A673 (cell line): Measurements from ENCODE around the gene DMD. TPM values are rescaled to one million over a fixed set of nuclear protein-coding genes. Genes with fewer than 3 reads are reported as not detected.

ENCODE experiments used
- BruUV-seq: library from RNA; stranded (reverse); fragments of 400-500 nt; replicated peaks from 2 replicates; lab custom pipeline; 2021; lab: Mats Ljungman, UMichigan
- CTCF ChIA-PET: fragments of 300-600 bp; sonication (Branson Sonifier 250); formaldehyde crosslinking; loops from one replicate; lab custom pipeline; 2022; ENCODE audit warnings: antibody characterized with exemption; lab: Charles Lee
- POLR2A ChIA-PET: fragments of 300-600 bp; sonication (Branson Sonifier 250); formaldehyde crosslinking; loops from one replicate; lab custom pipeline; 2022; ENCODE audit warnings: antibody characterized with exemption; ENCODE audit not compliant: low non-redundant PET; lab: Charles Lee
- DNase-seq: peaks from one replicate; pipeline ENCODE4 v3.0.0-alpha.2; 2015; ENCODE audit warnings: low spot score
- H3K27ac ChIP-seq: fragments of 200-600 bp; sonication (generic); 2 replicates; pipeline ENCODE4 v1.5.1; 2016; ENCODE audit warnings: mixed run types, low read depth, mild to moderate bottlenecking, mixed read lengths, antibody characterized with exemption, low read length; ENCODE audit not compliant: poor library complexity, severe bottlenecking
- H3K27me3 ChIP-seq: fragments of 200-600 bp; sonication (generic); replicated peaks from 2 replicates; pipeline ENCODE4 v1.6.1; 2017; ENCODE audit warnings: mixed run types, low read depth, mild to moderate bottlenecking, mixed read lengths, antibody characterized with exemption, low read length; ENCODE audit not compliant: insufficient read depth, poor library complexity
- H3K36me3 ChIP-seq: fragments of 200-600 bp; sonication (generic); 2 replicates; pipeline ENCODE4 v1.6.1; 2016; ENCODE audit warnings: mixed run types, mild to moderate bottlenecking, mixed read lengths, antibody characterized with exemption, low read length; ENCODE audit not compliant: insufficient read depth, poor library complexity, severe bottlenecking
- H3K4me1 ChIP-seq: fragments of 200-600 bp; sonication (generic); 2 replicates; pipeline ENCODE4 v1.6.1; 2017; ENCODE audit warnings: mixed run types, mild to moderate bottlenecking, mixed read lengths, antibody characterized with exemption, low read length; ENCODE audit not compliant: insufficient read depth, poor library complexity, severe bottlenecking
- H3K4me3 ChIP-seq: fragments of 200-600 bp; sonication (generic); 2 replicates; pipeline ENCODE4 v1.5.1; 2016; ENCODE audit warnings: low read depth, mixed run types, mild to moderate bottlenecking, mixed read lengths, low read length; ENCODE audit not compliant: poor library complexity, severe bottlenecking
- H3K9me3 ChIP-seq: fragments of 200-600 bp; sonication (generic); 2 replicates; pipeline ENCODE4 v1.6.1; 2016; ENCODE audit warnings: mixed run types, low read depth, mild to moderate bottlenecking, mixed read lengths, antibody characterized with exemption, low read length; ENCODE audit not compliant: poor library complexity, severe bottlenecking
- CTCF ChIP-seq: fragments of 300-800, 200-600 bp; sonication (generic); conservative IDR thresholded peaks from 2 replicates; pipeline ENCODE4 v1.5.1; 2017; ENCODE audit warnings: low read depth, mild to moderate bottlenecking, antibody characterized with exemption, low read length, moderate library complexity, mixed read lengths
- EZH2 ChIP-seq: fragments of 200-600 bp; sonication (generic); IDR thresholded peaks from 2 replicates; pipeline ENCODE4 v1.6.1; 2017; ENCODE audit warnings: borderline replicate concordance, low read depth, mild to moderate bottlenecking, mixed read lengths, antibody characterized with exemption, low read length; ENCODE audit not compliant: poor library complexity, severe bottlenecking
- intact Hi-C: fragments of 100-400 bp; cut with micrococcal nuclease; formaldehyde crosslinking; loops from one replicate; pipeline ENCODE4 v1.10.0; 2022; ENCODE audit not compliant: unreplicated experiment
- total RNA-seq: library from RNA; stranded (reverse); gene quantifications from 2 replicates; pipeline ENCODE4 v1.2.3, GENCODE V29; 2021

DMD gene
- total RNA-seq, 1 experiment from 2014 or later = 5.4 TPM

GRCh38 chrX:31139961-31140360, 2071.4 kb downstream of the DMD start:
- Histone ChIP-seq H3K4me1 (no peaks in the 10 kb centered on the region), H3K27ac (no peak overlapping the region), H3K9me3 (no peaks in the 10 kb centered on the region), H3K27me3 (no peaks in the 10 kb centered on the region), H3K4me3 (no peak overlapping the region), H3K36me3 (no peaks in the 10 kb centered on the region)
- ChIA-PET POLR2A (no interaction called here), CTCF (no interaction called here)
- TF ChIP-seq CTCF = no peak
- peak; percentile 9 for DNase-seq
- intact Hi-C loops = no loop called here
- BruUV-seq = no TSS peak

- intact Hi-C loops = no loop called here
- Histone ChIP-seq H3K4me1 (no peaks in the 10 kb centered on the region), H3K9me3 (no peaks in the 10 kb centered on the region), H3K36me3 (no peaks in the 10 kb centered on the region), H3K27ac (no peak overlapping the region), H3K27me3 (no peaks in the 10 kb centered on the region), H3K4me3 (no peak overlapping the region)
- BruUV-seq = no TSS peak
- no peak for DNase-seq
- ChIA-PET CTCF (no interaction called here), POLR2A (no interaction called here)
- TF ChIP-seq EZH2 (no peak), CTCF (no peak)
These were observed 2073.2 kb downstream of the DMD start for GRCh38 chrX:31138124-31138523.

- ChIA-PET CTCF (no interaction called here), POLR2A (no interaction called here)
- no peaks in the 10 kb centered on the region for H3K9me3 ChIP-seq
- no TSS peak for BruUV-seq
- H3K4me3 ChIP-seq = no peak overlapping the region
- no peak overlapping the region for H3K27ac ChIP-seq
- H3K36me3 ChIP-seq = no peaks in the 10 kb centered on the region
- TF ChIP-seq EZH2 (no peak), CTCF (no peak)
- no peaks in the 10 kb centered on the region for H3K4me1 ChIP-seq
- intact Hi-C loops = no loop called here
- H3K27me3 ChIP-seq = no peaks in the 10 kb centered on the region
- peak; percentile 39 for DNase-seq
These were observed 2075.2 kb downstream of the DMD start for GRCh38 chrX:31136144-31136611.
